OCI-LY7 (cell line): ENCODE data around the gene DNAJB9. TPM values are rescaled to one million over a fixed set of nuclear protein-coding genes. Genes with fewer than 3 reads are reported as not detected.
A peak's percentile ranks its signal among the peaks of the same experiment; 100 is the strongest.

ENCODE experiments used
- BruUV-seq: library from RNA; stranded (reverse); fragments of 400-500 nt; replicated peaks from 2 replicates; lab custom pipeline; 2021; lab: Mats Ljungman, UMichigan
- CTCF ChIA-PET: fragments of 300-600 bp; sonication (Branson Sonifier 250); formaldehyde crosslinking; loops from one replicate; lab custom pipeline; 2022; ENCODE audit warnings: antibody characterized with exemption; ENCODE audit not compliant: unreplicated experiment; lab: Charles Lee
- POLR2A ChIA-PET: fragments of 300-600 bp; sonication (Branson Sonifier 250); formaldehyde crosslinking; loops from one replicate; lab custom pipeline; 2022; ENCODE audit warnings: antibody characterized with exemption; lab: Charles Lee
- DNase-seq: peaks from one replicate; pipeline ENCODE4 v3.0.0-alpha.2; 2015; ENCODE audit warnings: low spot score
- H2AFZ ChIP-seq: fragments of 200-600 bp; sonication (generic), shearing (Covaris generic); 2 replicates; pipeline ENCODE4 v1.6.1; 2014; ENCODE audit warnings: mild to moderate bottlenecking, antibody characterized with exemption, low read length, moderate library complexity
- H3K27ac ChIP-seq: fragments of 200-600 bp; sonication (generic); 2 replicates; pipeline ENCODE4 v1.5.1; 2014; ENCODE audit warnings: mixed run types, low read depth, mild to moderate bottlenecking, moderate library complexity, low read length, inconsistent platforms; ENCODE audit not compliant: poor library complexity, severe bottlenecking
- H3K36me3 ChIP-seq: fragments of 200-600 bp; sonication (generic); 2 replicates; pipeline ENCODE4 v1.6.1; 2014; ENCODE audit warnings: mild to moderate bottlenecking, antibody characterized with exemption, low read length, moderate library complexity, mixed read lengths; ENCODE audit not compliant: insufficient read depth
- H3K4me1 ChIP-seq: fragments of 200-600 bp; sonication (generic); 2 replicates; pipeline ENCODE4 v1.5.1; 2014; ENCODE audit warnings: mild to moderate bottlenecking, low read length; ENCODE audit not compliant: insufficient read depth, poor library complexity, severe bottlenecking
- H3K4me2 ChIP-seq: fragments of 200-600 bp; sonication (generic); 2 replicates; pipeline ENCODE4 v1.6.1; 2014; ENCODE audit warnings: mild to moderate bottlenecking, low read length
- H3K4me3 ChIP-seq: fragments of 200-600 bp; sonication (generic); 2 replicates; pipeline ENCODE4 v1.5.1; 2014; ENCODE audit warnings: mild to moderate bottlenecking, low read depth, low read length; ENCODE audit not compliant: poor library complexity, severe bottlenecking
- H3K79me2 ChIP-seq: fragments of 200-600 bp; sonication (generic); 2 replicates; pipeline ENCODE4 v1.6.1; 2016; ENCODE audit warnings: low read depth, mild to moderate bottlenecking, low read length, moderate library complexity, mixed read lengths; ENCODE audit not compliant: insufficient read depth
- H3K9me2 ChIP-seq: fragments of 200-600 bp; sonication (generic); 2 replicates; pipeline ENCODE4 v1.6.1; 2016; ENCODE audit warnings: mild to moderate bottlenecking, low read length, mixed read lengths; ENCODE audit not compliant: insufficient read depth
- H3K9me3 ChIP-seq: fragments of 200-600 bp; sonication (generic); 2 replicates; pipeline ENCODE4 v1.6.1; 2014; ENCODE audit warnings: mild to moderate bottlenecking, mixed run types, low read length, mixed read lengths
- H4K20me1 ChIP-seq: fragments of 200-600 bp; sonication (generic); 2 replicates; pipeline ENCODE4 v1.6.1; 2014; ENCODE audit warnings: mild to moderate bottlenecking, antibody characterized with exemption, low read length, moderate library complexity, mixed read lengths; ENCODE audit not compliant: insufficient read depth
- CTCF ChIP-seq: fragments of 200-600 bp; sonication (generic); conservative IDR thresholded peaks from 2 replicates; pipeline ENCODE4 v1.5.1; 2014; ENCODE audit warnings: mild to moderate bottlenecking, antibody characterized with exemption, low read length, moderate library complexity, mixed read lengths
- EZH2phosphoT487 ChIP-seq: fragments of 200-600 bp; sonication (generic); IDR thresholded peaks from 2 replicates; pipeline ENCODE4 v1.6.1; 2018; ENCODE audit warnings: low read depth, borderline replicate concordance, mild to moderate bottlenecking, mixed run types, antibody characterized with exemption, low read length, moderate library complexity, mixed read lengths
- intact Hi-C: fragments of 100-400 bp; cut with micrococcal nuclease; formaldehyde crosslinking; loops from one replicate; pipeline ENCODE4 v1.10.0; 2022; ENCODE audit not compliant: unreplicated experiment
- total RNA-seq, 2 experiments: library from RNA; depleted of rRNA in 1 of 2; stranded (reverse); fragments of >200 nt in 1 of 2; shearing (Covaris generic) in 1 of 2; gene quantifications; 2 replicates each; pipeline ENCODE4 v1.2.3, GENCODE V29; 2014 to 2022

Gene DNAJB9
- total RNA-seq, 2 experiments from 2014 or later, result 11.4 to 20.3 TPM

GRCh38 chr7:108568801-108569380, 783 bp upstream of the DNAJB9 start:
- Histone ChIP-seq H3K79me2 (peaks cover 74% of the 10 kb centered on the region), H3K36me3 (peaks cover 62% of the 10 kb centered on the region), H4K20me1 (peaks cover 7% of the 10 kb centered on the region; the same call in 1 of the 2 replicates), H2AFZ (peak overlapping the region; percentile 52; the same call in 1 of the 2 replicates), H3K27ac (peak overlapping the region; percentile 89), H3K9me2 (no peaks in the 10 kb centered on the region), H3K9me3 (peaks cover 12% of the 10 kb centered on the region; the same call in 1 of the 2 replicates), H3K4me1 (peaks cover 26% of the 10 kb centered on the region), H3K4me3 (peak overlapping the region; percentile 81), H3K4me2 (peak overlapping the region; percentile 75)
- DNase-seq, result no peak
- BruUV-seq, result TSS peak; percentile 68
- TF ChIP-seq EZH2phosphoT487 (no peak), CTCF (no peak)
- ChIA-PET CTCF (no interaction called here), POLR2A (interaction anchor here (0.8 to 2.5 kb wide), 9 partner anchors 17 to 75 kb away, joined by 3 to 24 read pairs (median 5); partner anchors contain the start of gene PNPLA8)
- intact Hi-C loops, result loop anchor here (1.0 to 10.0 kb wide), 3 partner anchors 43 to 824 kb away; partner anchors contain the start of genes CBLL1 and PNPLA8

- Histone ChIP-seq H4K20me1 (peaks cover 7% of the 10 kb centered on the region; the same call in 1 of the 2 replicates), H3K36me3 (peaks cover 62% of the 10 kb centered on the region), H3K9me3 (peaks cover 12% of the 10 kb centered on the region; the same call in 1 of the 2 replicates), H3K9me2 (no peaks in the 10 kb centered on the region), H3K27ac (peak overlapping the region; percentile 89), H3K4me3 (peak overlapping the region; percentile 81), H3K79me2 (peaks cover 76% of the 10 kb centered on the region), H3K4me2 (peak overlapping the region; percentile 96), H2AFZ (peak overlapping the region; percentile 24; the same call in 1 of the 2 replicates), H3K4me1 (peaks cover 26% of the 10 kb centered on the region)
- peak; percentile 58 for DNase-seq
- CTCF ChIA-PET, result interaction anchor here (0.6 kb wide), 1 partner anchor 18 kb away, joined by 5 read pairs; no protein-coding TSS in a partner anchor
- BruUV-seq, result no TSS peak
- POLR2A ChIA-PET, result interaction anchor here (0.9 to 2.5 kb wide), 7 partner anchors 10 to 69 kb away, joined by 3 to 24 read pairs (median 5); partner anchors contain the start of gene PNPLA8
- intact Hi-C loops, result no loop called here
- no peak for TF ChIP-seq EZH2phosphoT487
- no peak for TF ChIP-seq CTCF
Observed at GRCh38 chr7:108570146-108570755, 577 bp downstream of the DNAJB9 start.
